Measurements from ENCODE around the gene NAV2.

NAV2 gene

GRCh38 chr11:20034941-20035340, 322.3 kb downstream of the NAV2 start:
- H3K27me3 ChIP-seq (replicated peaks) = no peaks in the 10 kb centered on the region
- peak overlapping the region; percentile 88 for H3K27ac ChIP-seq
- no peak for DNase-seq
- no peak overlapping the region for H3K4me3 ChIP-seq (ENCODE audit: low read depth, low read length)
- no peak for TF ChIP-seq CTCF (IDR thresholded peaks at IDR 0.05; ENCODE audit: low read depth, low read length, missing control alignments)
- in situ Hi-C loops (cut with HindIII; ENCODE audit: low pct_ligation_motif_present, low sequenced_read_pairs) = no loop called here
- H3K36me3 ChIP-seq (replicated peaks) = peaks cover 7% of the 10 kb centered on the region

GRCh38 chr11:20035375-20035700, 322.7 kb downstream of the NAV2 start:
- TF ChIP-seq CTCF (IDR thresholded peaks at IDR 0.05; ENCODE audit: low read depth, low read length, missing control alignments) = peak; percentile 18
- Histone ChIP-seq H3K4me3 (ENCODE audit: low read depth, low read length) (no peak overlapping the region), H3K27ac (peak overlapping the region; percentile 88), H3K27me3 (replicated peaks) (no peaks in the 10 kb centered on the region), H3K36me3 (replicated peaks) (peaks cover 7% of the 10 kb centered on the region)
- no peak for DNase-seq
- in situ Hi-C loops (cut with HindIII; ENCODE audit: low pct_ligation_motif_present, low sequenced_read_pairs) = no loop called here

GRCh38 chr11:20035701-20036601, 323.3 kb downstream of the NAV2 start:
- TF ChIP-seq CTCF (IDR thresholded peaks at IDR 0.05; ENCODE audit: low read depth, low read length, missing control alignments) = no peak
- no peak overlapping the region for H3K4me3 ChIP-seq (ENCODE audit: low read depth, low read length)
- no peaks in the 10 kb centered on the region for H3K27me3 ChIP-seq (replicated peaks)
- in situ Hi-C loops (cut with HindIII; ENCODE audit: low pct_ligation_motif_present, low sequenced_read_pairs) = no loop called here
- peak overlapping the region; percentile 88 for H3K27ac ChIP-seq
- H3K36me3 ChIP-seq (replicated peaks) = peaks cover 7% of the 10 kb centered on the region
- DNase-seq = peak; percentile 98

DNA sequence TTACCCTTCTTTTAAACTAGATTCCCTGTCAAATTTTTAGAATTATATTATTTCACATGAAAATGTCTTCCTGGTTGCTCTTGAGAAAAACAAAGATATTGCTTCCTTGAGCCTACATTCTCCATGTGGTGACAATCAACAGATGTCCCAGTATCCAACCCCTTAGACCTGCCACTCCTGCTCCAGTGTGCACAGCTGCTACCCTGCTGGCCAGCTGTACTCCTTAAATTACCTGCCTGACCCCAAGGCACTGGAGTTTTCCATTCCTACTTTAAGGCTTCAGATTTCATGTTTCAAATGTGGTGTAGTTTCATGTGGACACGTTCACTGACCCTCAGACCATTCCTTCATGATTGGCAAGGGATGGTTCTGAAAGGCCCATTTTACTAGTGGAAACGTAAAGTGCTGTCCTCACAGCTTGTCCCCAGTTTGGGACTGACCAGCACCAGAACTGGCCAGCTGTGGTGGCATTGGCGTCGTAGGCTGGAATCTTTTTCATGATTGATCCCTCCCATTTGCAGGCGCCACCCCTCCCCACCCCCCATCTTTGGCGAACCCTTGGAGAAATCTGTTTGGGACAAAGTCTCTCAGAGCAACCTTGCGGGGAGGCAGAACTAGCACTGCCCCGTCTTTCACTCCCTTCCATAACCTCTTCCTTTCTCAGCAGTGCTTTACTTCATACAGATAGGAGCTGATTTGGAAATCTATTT, 324.1 kb downstream of the NAV2 start:
- H3K36me3 ChIP-seq (replicated peaks) = peaks cover 7% of the 10 kb centered on the region
- H3K27me3 ChIP-seq (replicated peaks) = no peaks in the 10 kb centered on the region
- no peak for DNase-seq
- H3K27ac ChIP-seq = peak overlapping the region; percentile 88
- in situ Hi-C loops (cut with HindIII; ENCODE audit: low pct_ligation_motif_present, low sequenced_read_pairs) = no loop called here
- TF ChIP-seq CTCF (IDR thresholded peaks at IDR 0.05; ENCODE audit: low read depth, low read length, missing control alignments) = no peak
- H3K4me3 ChIP-seq (ENCODE audit: low read depth, low read length) = no peak overlapping the region

DNA sequence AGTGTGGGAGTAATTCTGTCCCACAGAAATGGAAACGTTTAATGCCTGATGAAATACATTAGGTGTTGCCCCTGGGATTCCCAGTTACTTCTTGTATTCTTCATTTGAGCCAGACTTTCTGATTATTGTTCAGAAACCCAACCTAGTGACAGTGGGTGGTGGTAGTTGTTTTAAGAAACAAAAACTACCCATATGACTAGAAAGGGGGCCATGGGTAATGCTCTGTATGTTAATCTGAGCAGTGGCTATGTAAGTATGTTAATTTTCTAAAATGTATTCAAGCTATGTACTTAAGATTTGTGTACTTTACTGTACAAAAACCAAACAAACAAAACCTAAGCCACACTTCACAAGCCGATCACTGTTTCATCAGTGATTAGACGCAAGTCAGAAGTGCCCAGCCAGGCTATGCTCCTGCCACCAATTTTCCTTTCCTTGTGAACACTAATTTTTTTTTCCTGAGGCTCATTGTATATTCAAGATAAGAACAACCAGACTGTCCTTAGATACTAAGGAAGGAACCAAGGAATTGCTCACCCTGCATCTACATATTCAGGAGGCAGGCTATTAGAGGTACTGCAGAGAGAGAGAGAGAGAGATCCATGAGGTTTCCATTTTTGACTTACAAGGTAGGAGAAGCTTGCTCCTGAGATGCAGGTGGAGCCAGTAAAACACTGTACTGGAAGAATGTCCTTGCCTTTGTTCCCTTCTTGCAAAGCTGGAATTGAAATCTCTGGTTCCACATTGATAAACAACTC, 324.9 kb downstream of the NAV2 start:
- no peak overlapping the region for H3K4me3 ChIP-seq (ENCODE audit: low read depth, low read length)
- H3K36me3 ChIP-seq (replicated peaks) = peaks cover 7% of the 10 kb centered on the region
- in situ Hi-C loops (cut with HindIII; ENCODE audit: low pct_ligation_motif_present, low sequenced_read_pairs) = no loop called here
- DNase-seq = no peak
- no peak overlapping the region for H3K27ac ChIP-seq
- no peaks in the 10 kb centered on the region for H3K27me3 ChIP-seq (replicated peaks)
- no peak for TF ChIP-seq CTCF (IDR thresholded peaks at IDR 0.05; ENCODE audit: low read depth, low read length, missing control alignments)
